ENCODE measurements around the gene GRM8.

GRCh38 chr7:126682176-126682575 lies 570.6 kb downstream of the GRM8 start:
- no peak for TF ChIP-seq MXI1 (IDR thresholded peaks at IDR 0.05; ENCODE audit: low read depth, low read length)
- TF ChIP-seq NFYA (IDR thresholded peaks at IDR 0.05; ENCODE audit: borderline replicate concordance, low read depth, low read length) = no peak
- TF ChIP-seq EZH2 (IDR thresholded peaks at IDR 0.05; ENCODE audit: borderline replicate concordance, control insufficient read depth, low read depth, low read length) = no peak
- no peak for TF ChIP-seq RAD21 (IDR thresholded peaks at IDR 0.05; ENCODE audit: insufficient read depth, low read depth, low read length)
- no peak for TF ChIP-seq YY1 (IDR thresholded peaks at IDR 0.05; ENCODE audit: low read depth, low read length)
- TF ChIP-seq MTA3 (IDR thresholded peaks at IDR 0.05; ENCODE audit: borderline replicate concordance, low read length) = no peak
- TF ChIP-seq IRF3 (IDR thresholded peaks at IDR 0.05) = no peak
- TF ChIP-seq PML (IDR thresholded peaks at IDR 0.05; ENCODE audit: low read length) = no peak

Data from GM12878 (cell line).